ENCODE data around the gene GPATCH8. TPM values are rescaled to one million over a fixed set of nuclear protein-coding genes. Genes with fewer than 3 reads are reported as not detected.

Gene GPATCH8
- total RNA-seq, 4 donors from 2014 or later: 33.8 to 49.3 (median 39.1) TPM

- TF ChIP-seq CTCF (IDR thresholded peaks at IDR 0.05; ENCODE audit: low read depth): no peak
Observed at GRCh38 chr17:44518032-44518431, 14.8 kb upstream of the GPATCH8 start.

- TF ChIP-seq CTCF (IDR thresholded peaks at IDR 0.05; ENCODE audit: low read depth): no peak
Observed at GRCh38 chr17:44502598-44503146, 534 bp downstream of the GPATCH8 start.

GRCh38 chr17:44501866-44502375 lies 1.3 kb downstream of the GPATCH8 start:
- TF ChIP-seq CTCF (IDR thresholded peaks at IDR 0.05; ENCODE audit: low read depth): no peak

- TF ChIP-seq CTCF (IDR thresholded peaks at IDR 0.05; ENCODE audit: low read depth): no peak
Observed at GRCh38 chr17:44499722-44500121, 3.5 kb downstream of the GPATCH8 start.

- TF ChIP-seq CTCF (IDR thresholded peaks at IDR 0.05; ENCODE audit: low read depth): no peak
Observed at GRCh38 chr17:44496815-44497214, 6.4 kb downstream of the GPATCH8 start.

GRCh38 chr17:44493339-44493738 lies 9.9 kb downstream of the GPATCH8 start:
- TF ChIP-seq CTCF (IDR thresholded peaks at IDR 0.05; ENCODE audit: low read depth): no peak

- no peak for TF ChIP-seq CTCF (IDR thresholded peaks at IDR 0.05; ENCODE audit: low read depth)
Observed at GRCh38 chr17:44492706-44493272, 10.4 kb downstream of the GPATCH8 start.
